ENCODE measurements around the gene SLC35F3. TPM values are rescaled to one million over a fixed set of nuclear protein-coding genes. Genes with fewer than 3 reads are reported as not detected.

The SLC35F3 gene
- polyA plus RNA-seq, 1 donor from 2014 or later, result 13.9 TPM

- Histone ChIP-seq H3K9ac (ENCODE audit: low read length) (no peak overlapping the region), H3K36me3 (ENCODE audit: insufficient read depth, low read length) (no peaks in the 10 kb centered on the region), H3K79me2 (replicated peaks; ENCODE audit: insufficient read depth, low read length) (no peaks in the 10 kb centered on the region), H3K9me2 (ENCODE audit: insufficient read depth, low read length) (no peaks in the 10 kb centered on the region), H3K4me3 (ENCODE audit: low read length) (no peak overlapping the region), H3F3A (ENCODE audit: insufficient read depth, low read length, poor library complexity, severe bottlenecking) (no peaks in the 10 kb centered on the region), H3K27me3 (ENCODE audit: insufficient read depth, low read depth, low read length) (no peaks in the 10 kb centered on the region), H3K4me2 (ENCODE audit: low read length) (no peak overlapping the region), H4K20me1 (ENCODE audit: insufficient read depth) (no peaks in the 10 kb centered on the region), H2AFZ (ENCODE audit: low read depth, low read length) (no peak overlapping the region), H3K27ac (ENCODE audit: low read length) (no peak overlapping the region), H3K9me3 (ENCODE audit: low read length) (no peaks in the 10 kb centered on the region)
- TF ChIP-seq POLR2AphosphoS5 (IDR thresholded peaks at IDR 0.05), result no peak
- no peak for TF ChIP-seq MXI1 (conservative IDR thresholded peaks at IDR 0.05; ENCODE audit: poor library complexity, severe bottlenecking)
- TF ChIP-seq REST (IDR thresholded peaks at IDR 0.05; ENCODE audit: borderline replicate concordance), result no peak
- TF ChIP-seq RAD21 (conservative IDR thresholded peaks at IDR 0.05), result no peak
Observed at GRCh38 chr1:234261545-234261944, 357.1 kb downstream of the SLC35F3 start.

- Histone ChIP-seq H3K36me3 (ENCODE audit: insufficient read depth, low read length) (no peaks in the 10 kb centered on the region), H3K9me2 (ENCODE audit: insufficient read depth, low read length) (no peaks in the 10 kb centered on the region), H3K4me2 (ENCODE audit: low read length) (no peak overlapping the region), H3K79me2 (replicated peaks; ENCODE audit: insufficient read depth, low read length) (no peaks in the 10 kb centered on the region), H3K9me3 (ENCODE audit: low read length) (no peaks in the 10 kb centered on the region), H3K4me3 (ENCODE audit: low read length) (no peak overlapping the region), H3K9ac (ENCODE audit: low read length) (no peak overlapping the region), H3K27me3 (ENCODE audit: insufficient read depth, low read depth, low read length) (no peaks in the 10 kb centered on the region), H2AFZ (ENCODE audit: low read depth, low read length) (no peak overlapping the region), H3K27ac (ENCODE audit: low read length) (no peak overlapping the region), H4K20me1 (ENCODE audit: insufficient read depth) (no peaks in the 10 kb centered on the region), H3F3A (ENCODE audit: insufficient read depth, low read length, poor library complexity, severe bottlenecking) (no peaks in the 10 kb centered on the region)
- no peak for TF ChIP-seq MXI1 (conservative IDR thresholded peaks at IDR 0.05; ENCODE audit: poor library complexity, severe bottlenecking)
- TF ChIP-seq REST (IDR thresholded peaks at IDR 0.05; ENCODE audit: borderline replicate concordance), result no peak
- TF ChIP-seq EZH2 (IDR thresholded peaks at IDR 0.05; ENCODE audit: borderline replicate concordance, insufficient read depth, low read length, poor library complexity, severe bottlenecking), result no peak
- no peak for TF ChIP-seq RAD21 (conservative IDR thresholded peaks at IDR 0.05)
- no peak for TF ChIP-seq TAF1 (IDR thresholded peaks at IDR 0.05; ENCODE audit: low read depth)
- no peak for TF ChIP-seq EP300 (conservative IDR thresholded peaks at IDR 0.05; ENCODE audit: poor library complexity, severe bottlenecking)
- no peak for TF ChIP-seq POLR2AphosphoS5 (IDR thresholded peaks at IDR 0.05)
Observed at GRCh38 chr1:234262007-234262753, 357.7 kb downstream of the SLC35F3 start.
